GM18867 (cell line): ENCODE data around the gene HSBP1.

ENCODE experiments used
- ATAC-seq: cut with Tn5 transposase; IDR thresholded peaks from one replicate; pipeline ENCODE4 v1.9.1; 2021; ENCODE audit warnings: mild to moderate bottlenecking, moderate library complexity; ENCODE audit not compliant: unreplicated experiment

Gene HSBP1

DNA sequence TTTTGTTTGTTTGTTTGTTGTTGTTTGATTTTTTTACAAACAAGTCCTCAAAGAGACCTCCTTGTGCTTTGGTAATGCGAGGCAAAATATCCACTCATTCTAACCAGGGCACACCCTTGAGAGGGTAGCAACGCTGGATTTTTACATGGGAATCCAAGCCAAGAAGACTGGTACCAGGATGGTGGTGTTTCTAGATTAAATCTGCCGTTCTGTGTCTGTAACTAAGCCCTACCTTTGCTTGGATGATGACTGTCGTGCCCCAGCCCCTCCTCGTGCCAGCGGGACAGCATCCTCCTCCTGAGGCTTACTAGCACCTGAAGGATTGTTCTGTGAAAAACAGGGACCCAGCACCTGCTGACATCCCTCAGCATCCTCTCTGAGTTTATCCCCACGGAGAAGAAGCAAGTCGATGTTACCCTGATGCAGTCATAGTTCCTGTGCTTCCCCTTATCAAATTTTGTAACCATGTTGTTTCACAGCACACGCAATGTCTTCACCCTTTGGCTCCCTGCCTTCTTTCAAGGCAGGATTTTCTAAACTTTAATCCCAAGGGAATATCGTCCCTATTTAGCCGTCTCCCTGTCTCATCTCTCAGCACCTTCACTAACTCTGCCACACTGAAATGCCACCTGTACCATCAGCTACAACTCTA, 5.1 kb upstream of the HSBP1 start:
- ATAC-seq, result no peak

DNA sequence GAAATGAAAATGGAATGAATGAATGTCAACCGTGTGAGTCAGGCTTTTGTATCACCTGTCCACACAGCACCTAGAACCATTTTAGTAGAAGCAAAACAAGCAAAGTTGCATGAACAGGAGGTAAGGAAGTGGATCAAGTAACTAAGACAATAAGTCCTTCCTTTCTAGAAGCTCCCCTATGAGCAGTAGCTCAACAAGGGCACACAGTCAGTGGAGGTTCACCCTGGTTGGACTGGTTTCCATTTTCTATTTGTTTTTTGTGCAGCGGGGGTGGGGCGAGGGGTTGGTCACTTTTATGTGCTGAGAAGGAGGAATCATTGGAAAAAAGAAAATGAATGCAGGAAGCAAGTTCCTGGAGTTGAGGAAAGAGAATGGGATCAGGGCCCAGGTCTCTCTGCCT, 4.0 kb upstream of the HSBP1 start:
- ATAC-seq, result no peak

DNA sequence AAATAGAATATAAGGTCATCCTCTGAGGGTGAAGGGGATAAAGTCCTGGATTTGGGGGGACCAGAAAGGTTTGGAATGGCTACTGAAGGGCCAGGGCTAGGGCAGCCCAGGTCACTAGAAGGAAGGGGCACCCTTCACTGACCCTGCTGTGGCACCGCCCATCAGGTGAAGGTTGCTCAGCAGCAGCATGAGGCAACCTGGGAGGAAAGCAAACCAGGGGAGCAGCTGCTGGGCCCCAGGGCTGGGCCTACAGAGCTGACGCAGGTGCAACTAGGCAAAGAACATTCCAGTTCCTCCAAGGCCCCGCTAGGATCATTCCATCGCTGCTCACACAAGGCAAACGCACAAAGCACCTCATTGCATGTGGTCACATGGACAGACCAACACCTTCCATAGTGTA, 3.4 kb upstream of the HSBP1 start:
- ATAC-seq, result no peak

DNA sequence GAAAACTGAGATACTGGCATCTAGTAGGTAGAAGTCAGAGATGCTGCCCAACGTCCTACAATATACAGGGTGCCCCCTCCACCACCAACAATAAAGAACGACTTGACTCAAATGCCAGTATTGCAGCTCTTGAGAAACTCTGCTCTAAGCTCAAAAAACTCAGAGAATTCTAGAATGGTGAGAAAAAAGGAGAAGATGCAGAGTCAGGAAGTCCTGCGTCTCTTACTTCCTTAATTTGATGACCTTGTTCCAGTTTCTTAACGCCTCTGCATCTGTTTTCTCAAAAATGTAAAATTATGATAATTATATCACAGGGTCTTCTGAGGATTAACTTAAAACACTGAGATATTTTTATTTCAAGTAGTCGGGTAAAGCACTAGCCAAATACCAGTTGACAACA, 1.7 kb upstream of the HSBP1 start:
- ATAC-seq, result no peak

DNA sequence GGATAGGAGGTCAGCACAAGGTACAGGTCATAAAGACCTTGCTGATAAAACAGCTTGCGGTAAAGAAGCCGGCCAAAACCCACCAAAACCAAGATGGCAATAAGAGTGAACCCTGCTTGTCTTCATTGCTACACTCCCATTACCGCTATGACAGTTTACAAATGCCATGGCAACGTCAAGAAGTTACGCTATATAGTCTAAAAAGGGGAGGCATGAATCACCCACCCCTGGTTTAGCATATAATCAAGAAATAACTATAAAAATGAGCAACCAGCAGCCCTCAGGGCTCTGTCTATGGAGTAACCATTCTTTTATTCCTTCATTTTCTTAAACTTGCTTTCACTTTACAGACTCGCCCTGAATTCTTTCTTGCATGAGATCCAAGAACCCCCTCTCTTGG, 1.0 kb upstream of the HSBP1 start:
- no peak for ATAC-seq

DNA sequence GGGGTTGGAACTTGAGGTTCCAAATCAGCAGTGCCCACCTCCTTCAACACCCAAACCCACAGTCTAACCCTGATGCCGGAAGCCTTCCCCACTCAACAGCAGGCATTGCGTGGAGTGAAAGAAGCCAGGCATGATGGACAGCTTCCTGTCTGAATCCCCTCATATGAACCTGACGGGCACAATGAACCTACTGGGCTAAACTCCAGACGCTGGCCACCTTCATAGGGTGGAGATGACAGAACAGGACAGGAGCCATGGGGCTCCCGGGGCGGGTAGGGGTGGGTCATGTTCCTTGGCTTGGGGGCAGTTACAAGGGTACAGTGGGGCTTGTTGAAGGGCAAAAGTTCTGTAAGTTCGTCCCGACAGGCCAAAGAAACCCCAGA, 460 bp upstream of the HSBP1 start:
- no peak for ATAC-seq

DNA sequence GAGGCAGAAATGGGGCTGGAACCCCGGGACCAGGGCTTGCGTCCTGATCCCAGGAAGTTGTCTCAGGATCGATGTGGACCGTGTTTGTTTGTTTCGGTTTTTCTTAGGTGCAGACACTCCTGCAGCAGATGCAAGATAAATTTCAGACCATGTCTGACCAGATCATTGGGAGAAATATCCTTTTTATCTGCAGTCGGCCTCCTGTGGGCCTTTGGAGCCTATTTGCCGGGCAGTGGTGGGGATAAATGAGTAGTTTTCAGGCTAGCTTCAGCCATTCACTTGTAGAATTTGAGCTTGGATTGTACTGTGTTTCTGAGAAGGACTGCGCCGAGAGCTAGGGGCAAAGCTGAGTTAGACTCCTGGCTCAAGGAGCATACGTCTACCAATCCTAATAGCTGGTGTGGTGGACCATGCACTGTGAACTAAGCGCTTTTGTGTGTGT, 816 bp downstream of the HSBP1 start:
- ATAC-seq, result no peak

DNA sequence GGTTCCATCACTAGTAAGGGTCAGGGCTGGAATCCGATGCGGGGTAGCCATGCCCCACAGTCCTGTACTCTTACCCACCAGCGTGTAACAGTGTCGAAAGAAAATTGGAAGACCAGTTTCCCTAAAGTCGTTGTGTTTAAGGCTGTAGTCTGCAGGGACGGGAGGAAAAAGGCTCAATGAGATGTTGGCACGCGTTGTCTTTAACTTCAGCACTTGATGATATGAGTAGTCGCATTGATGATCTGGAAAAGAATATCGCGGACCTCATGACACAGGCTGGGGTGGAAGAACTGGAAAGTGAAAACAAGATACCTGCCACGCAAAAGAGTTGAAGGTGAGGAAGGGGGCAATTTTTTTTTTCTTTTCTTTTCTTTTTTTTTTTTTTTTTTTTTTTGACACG, 1.3 kb downstream of the HSBP1 start:
- no peak for ATAC-seq

DNA sequence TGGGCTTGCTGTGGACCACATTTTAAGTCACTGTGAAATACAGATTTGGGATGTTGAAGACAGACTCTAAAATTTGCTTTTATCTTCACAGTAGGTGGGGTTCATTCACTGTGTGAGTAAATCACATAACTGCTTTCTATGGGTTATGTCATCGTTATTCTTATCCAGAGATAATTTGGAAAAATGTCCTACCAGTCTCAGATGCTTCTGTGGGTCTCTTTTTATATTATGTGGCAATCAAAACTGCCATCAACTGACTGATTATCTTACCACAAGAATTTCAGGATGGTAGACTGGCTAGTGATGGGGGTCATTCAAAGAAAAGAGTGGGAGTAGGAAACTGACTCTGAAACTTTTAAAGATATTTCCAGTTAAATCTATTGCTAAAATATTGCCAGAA, 3.1 kb downstream of the HSBP1 start:
- ATAC-seq, result no peak

DNA sequence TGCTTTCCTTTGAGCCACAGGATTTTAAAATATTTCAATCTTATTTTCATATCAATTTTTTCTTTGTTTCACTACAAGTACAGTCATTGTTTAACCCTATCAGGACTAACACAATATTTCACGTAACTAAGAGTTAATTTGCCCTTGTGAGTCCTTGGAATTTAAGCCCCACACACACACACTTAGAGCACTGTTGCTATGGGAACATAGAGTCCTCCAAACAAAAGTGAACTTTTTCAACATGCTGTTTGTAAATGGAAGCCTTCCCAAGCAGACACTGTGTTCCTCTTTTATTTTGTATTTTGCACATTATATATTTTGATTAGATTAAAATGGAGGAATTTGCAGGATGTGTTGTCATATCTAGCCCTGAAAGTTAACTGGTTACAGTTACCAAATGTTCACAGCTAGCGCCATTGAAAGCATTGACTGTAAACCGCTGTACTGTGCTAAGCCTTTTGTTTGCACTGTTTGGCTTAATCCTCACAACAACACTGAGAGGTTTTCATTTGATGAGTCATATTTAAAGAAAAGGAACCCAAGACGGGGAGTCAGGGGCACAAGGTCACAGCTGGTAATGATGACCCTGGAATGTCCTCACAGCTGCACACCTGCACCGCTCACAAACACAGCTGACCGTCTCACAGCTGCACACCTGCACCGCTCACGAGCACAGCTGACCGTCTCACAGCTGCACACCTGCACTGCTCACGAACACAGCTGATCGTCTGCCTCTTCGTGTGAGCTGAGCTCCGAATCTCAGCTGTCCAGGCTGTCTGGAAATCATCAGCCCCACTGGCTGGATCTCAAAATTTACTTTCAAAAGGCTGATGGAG, 6.3 kb downstream of the HSBP1 start:
- ATAC-seq, result peak; percentile 90

DNA sequence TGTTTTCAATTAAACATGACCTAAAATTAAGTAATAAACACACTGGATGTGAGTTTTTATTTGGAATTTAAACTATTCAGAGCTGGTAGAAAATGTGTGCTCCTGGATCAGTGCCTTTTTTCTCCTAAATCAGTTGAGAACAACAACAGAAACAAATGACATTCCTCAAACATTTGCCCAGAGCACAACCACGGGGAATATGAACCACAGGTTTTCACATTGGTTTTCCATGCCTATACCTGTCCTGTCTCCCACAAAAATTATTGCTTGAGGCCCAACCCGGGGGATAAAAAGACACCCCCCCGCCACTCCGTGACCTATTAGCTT, 6.8 kb downstream of the HSBP1 start:
- ATAC-seq, result no peak

DNA sequence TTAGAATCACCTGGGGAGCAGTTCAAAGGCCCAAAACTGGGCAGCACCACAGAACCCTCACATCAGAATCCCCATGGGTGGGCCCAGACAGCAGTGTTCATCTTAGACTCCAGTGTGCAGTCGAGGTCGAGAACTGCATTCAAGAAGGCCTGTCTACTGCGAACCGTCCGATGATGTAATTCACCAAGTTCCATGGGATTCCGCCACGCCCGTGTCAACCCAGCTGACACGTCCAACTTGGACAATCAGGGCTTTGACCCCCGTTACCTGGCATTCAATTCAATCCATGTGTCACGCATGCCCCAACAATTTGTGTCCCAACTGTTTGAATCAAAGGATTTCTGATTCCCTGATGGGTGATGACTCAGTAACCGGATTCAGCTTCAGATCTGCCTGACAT, 9.2 kb downstream of the HSBP1 start:
- no peak for ATAC-seq

DNA sequence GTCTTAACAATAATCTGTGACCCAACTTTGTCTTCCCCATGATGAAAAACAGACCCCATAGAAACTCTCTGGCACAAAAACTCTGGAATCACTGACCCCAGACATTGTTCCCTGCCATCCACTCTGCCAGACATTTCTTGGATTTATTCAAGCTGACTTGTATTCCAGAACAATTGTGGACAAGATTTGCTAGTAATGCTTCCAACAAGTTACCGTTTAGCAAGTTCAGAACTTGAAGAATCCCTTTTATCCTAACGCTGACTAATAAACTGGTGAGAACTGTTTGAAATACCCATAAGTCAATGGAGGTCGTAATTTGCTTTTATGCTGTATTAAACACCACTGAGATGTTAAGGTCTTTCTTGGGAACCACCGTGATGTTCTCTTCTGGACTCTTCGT, 10.5 kb downstream of the HSBP1 start:
- no peak for ATAC-seq

DNA sequence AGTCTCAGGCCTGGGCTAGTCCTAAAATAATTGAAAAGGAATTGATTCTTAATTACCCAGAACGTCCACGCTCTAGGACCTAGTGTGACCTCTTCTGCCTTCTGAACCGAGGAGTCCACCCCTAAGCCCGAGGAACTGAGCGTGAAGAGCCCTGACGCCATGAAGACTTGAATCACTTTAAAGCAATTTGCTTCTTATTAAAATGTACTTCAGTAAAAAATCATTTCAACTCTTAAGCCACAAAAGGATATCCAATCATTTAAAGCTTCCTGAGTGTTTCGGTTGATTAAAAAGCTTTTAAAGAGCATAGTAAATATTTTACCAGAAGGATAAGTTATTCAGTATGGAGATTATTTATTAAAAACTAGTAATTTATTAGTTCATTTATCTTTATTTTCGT, 11.6 kb downstream of the HSBP1 start:
- no peak for ATAC-seq

DNA sequence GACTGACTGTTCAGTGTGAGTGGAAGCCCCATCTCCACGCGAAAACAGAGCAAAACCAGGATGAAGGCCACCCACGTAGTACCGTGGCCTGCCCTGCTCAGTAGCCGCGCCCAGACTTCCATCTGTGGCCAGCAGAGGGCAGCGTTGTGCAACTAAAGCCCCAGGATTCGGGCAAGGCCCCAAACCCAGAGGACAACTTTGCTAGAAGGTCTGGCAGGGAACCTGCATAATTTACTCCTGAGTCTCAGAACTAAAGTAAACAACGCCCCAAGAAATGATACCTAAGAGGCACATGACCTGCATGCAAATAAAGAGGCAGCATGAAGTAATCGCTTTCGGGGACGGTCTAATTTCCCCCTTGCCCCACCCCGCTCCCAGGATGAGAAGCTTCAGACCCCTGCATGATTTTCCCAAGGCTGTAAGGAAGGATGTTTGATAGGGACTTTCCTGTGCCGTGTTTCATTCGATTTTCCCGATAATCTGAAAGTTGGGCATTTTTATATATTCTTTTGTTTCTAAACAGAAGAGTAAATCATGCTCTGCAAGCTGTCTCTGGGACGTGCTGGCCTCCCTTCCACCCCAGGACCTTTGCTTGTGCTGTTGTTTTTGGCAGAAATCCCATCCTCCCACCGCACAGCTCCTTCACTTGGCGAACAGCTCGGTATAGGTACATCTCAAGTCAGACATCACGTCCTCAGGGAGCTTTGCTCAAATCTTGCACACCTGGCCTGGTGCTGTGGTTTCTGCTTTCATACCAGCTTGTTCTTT, 18.6 kb downstream of the HSBP1 start:
- peak; percentile 74 for ATAC-seq

DNA sequence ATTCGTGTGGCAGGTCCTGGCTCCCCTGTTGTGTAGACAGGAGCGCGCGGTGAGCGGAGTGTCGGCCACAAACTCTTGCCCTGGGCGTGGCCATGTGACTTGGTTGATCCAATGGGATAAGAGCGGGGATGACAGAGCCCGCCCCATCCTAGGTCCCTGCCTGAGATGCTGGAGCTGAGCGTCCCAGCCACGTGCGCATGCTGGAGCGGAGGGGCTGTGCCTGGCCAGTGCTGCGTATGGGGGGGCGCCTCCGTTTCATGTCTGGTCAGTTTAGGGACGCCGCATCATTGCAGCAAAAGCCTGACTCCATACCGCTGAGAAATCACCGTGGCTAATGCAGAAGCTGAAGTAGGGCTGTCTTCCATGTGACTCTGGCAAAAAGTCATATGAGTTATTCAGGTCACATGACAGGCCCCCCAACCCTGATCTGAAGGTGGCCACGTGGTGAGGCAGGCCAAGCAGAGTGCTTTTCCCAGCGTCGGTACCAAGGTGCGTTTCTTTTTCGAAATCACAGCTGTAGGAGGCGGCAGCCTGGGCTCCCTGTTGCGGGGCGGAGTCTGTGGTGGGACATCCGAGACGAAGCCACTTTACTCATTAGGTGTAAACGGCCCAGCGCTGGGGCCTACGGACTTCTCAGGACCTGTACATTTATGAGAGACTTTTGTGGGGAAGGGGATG, 22.5 kb downstream of the HSBP1 start:
- no peak for ATAC-seq

DNA sequence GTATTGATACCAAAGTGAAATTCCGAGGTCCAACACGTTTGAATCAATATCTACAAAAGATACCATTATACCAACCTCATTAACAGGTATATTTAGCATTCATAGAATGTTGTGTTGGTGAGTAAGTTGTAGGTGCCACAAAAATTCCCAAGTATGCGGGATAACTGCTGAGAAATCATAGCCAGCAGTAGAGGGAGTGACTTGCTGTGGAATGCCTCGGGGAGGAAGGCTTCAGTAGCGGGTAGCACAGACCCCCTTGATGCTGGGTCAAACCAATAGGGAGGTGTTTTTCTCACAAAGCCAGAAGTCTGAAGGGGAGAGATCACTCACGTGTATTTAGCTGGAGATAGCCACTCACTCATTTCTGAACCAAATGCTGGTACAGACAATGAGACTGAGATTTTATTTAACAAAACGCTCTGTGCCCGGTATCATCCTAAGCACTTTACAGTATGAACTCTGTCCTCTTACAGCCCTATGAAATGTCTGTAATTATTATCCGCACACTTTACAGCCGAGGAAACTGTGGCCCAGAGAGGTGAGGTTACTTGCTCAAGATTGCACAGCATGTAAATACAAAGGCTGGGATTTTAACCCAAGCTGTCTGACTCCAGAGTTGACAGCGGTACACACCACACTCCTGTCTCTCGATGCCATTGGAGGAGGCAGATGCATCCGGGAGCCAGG, 23.1 kb downstream of the HSBP1 start:
- no peak for ATAC-seq

DNA sequence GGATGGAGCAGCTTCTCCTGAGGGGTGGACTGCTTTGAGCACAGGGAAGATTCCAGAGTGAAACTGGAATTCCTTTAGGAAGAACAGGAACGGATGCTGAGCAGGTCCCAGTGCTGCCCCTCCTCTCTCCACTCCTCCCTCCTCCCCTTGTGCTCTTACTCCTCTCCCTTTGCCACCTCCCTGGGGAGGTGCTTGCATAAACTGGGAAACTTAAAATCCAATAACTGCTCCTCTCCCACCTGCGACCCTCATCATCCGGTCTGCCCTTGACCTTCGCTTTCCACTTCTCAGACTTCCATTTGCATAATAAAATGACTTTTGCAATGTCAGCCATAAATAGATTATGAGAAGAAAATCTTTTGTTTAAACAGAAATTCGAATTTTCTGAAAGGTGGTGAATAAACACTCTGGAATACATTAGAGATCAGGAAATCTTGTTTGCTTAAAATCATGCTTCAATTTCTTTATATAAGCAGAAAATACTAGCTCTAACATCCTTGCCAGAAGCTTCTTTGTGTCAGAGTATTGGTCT, 23.7 kb downstream of the HSBP1 start:
- ATAC-seq, result no peak

DNA sequence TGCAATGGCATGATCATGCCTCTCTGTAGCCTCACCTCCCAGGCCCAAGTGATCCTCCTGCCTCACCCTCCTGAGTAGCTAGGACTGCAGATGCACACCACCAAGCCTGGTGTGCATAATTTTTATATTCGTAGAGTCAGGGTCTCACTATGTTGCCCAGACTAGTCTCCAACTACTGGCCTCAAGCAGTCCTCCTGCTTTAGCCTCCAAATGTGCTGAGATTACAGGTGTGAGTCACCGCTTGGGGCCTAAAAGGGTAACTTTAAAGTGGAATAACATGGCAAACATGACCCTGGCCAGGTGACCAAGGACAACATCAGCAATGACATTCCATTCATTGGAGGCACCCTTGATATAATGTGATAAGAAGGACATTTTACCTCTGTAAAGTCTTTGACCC, 26.1 kb downstream of the HSBP1 start:
- ATAC-seq, result no peak
